GM19351 (cell line): ENCODE measurements around the gene USH1C.

Source experiments
- ATAC-seq: cut with Tn5 transposase; IDR thresholded peaks from one replicate; pipeline ENCODE4 v1.9.1; 2021; ENCODE audit warnings: mild to moderate bottlenecking, moderate library complexity; ENCODE audit not compliant: unreplicated experiment

The USH1C gene

DNA sequence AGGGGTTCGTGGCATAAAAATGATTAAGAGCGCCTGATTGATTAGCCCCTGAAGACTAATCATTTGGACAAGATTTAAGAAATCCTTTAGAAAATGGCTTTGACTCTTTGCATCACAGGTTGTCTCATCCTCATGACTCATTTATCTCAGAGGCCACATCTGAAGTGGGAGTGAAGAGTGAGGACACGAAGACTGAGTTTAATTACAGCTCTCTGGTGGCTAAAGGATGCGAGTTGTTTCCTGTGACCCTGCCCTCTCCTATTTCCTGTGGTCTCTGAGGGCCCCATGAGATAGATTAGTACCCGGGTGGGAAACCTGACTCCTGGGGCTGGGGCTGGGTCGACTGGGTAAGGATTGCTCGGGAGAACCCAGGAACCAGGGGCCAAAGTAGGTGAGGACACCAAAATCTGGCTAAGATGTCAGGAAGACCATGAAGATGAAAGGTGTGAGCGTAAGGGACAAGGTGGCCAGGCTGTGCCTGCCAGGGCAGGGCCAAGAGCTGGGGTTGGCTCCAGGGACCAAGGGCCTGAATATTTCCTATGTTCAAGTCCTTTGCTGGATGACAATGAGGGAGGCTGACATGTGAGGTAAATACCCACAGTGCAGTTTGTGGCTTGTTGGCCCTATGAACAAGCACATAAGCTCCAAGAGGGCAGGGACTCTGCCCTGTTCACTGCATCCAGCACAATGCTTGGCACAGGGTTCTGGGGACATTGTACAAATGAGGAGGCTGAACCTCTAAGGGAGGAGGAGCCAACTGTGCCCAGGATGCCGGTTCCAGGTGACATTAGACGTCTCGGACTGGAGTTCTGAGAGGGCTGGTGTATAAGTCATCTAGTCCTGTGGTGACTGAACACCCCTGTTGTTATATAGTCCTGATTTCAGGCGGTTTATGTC, 6.5 kb upstream of the USH1C start:
- ATAC-seq, result no peak

DNA sequence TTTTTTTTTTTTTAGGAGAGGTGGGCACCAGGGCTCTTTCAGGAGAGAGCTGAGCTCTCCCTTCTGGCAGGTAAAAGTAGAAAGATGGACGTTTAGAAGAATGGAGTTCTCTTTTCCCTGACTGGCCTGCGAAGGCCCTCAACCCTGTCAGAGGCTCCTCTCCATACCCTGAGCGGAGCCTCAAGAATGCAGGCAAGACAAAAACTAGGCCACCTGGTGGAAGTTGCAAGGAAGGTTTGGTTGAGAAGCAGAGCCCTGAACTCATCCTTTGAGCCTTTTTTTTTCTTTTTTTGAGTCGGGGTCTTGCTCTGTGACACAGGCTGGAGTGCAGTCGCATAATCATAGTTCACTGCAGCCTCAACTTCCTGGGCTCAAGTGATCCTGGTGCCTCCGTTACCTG, 4.2 kb upstream of the USH1C start:
- no peak for ATAC-seq

DNA sequence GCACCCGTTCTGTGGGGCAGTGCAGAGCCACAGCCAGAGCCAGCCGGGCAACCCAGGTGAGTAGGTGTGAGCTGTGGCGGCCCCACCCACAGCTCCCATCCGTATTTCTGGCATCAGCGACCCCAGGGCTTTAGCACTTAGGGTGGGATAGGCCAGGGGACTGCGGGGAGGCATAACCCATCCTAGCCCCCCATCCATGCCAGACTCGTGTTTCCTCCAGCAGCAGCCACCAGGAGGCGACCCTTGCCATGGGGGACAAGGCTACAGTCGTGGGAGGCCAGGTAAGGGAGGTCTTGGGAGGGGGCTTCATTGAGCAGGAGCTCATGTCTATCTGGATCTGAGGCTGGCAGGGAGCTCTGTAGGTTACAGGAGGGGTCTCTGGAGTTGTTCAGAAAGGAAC, 3.7 kb upstream of the USH1C start:
- no peak for ATAC-seq

DNA sequence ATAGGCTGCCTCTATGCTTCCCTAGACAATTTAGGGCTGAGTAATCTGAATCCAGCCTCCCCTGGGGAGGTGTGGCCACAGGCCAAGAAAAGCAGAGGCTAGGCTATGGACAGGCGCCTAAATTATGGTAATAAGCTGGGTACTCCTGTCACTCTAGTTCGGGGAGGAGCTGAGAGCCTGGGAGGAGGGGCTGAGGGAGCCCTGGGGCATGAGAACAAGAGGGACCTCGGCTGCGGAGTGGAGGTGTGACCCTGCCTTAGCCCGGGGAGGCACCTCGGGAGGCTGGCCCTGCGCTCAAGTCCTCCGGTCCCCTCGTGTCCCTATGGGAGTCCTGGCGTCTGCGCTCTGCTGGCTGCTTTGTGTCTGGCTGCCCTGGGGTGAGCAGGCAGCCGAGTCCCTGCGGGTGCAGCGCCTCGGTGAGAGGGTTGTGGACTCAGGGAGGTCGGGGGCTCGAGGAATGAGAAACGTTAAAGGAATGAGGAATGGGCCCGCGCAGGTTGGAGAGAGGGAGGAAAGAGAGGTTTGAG, 2.9 kb upstream of the USH1C start, which contains the start of gene OTOG:
Gene OTOG (plus strand): TSS at position 209 of the 527 bp plus-strand sequence. CDS start 114 bp downstream, at position 323.
- ATAC-seq, result no peak

DNA sequence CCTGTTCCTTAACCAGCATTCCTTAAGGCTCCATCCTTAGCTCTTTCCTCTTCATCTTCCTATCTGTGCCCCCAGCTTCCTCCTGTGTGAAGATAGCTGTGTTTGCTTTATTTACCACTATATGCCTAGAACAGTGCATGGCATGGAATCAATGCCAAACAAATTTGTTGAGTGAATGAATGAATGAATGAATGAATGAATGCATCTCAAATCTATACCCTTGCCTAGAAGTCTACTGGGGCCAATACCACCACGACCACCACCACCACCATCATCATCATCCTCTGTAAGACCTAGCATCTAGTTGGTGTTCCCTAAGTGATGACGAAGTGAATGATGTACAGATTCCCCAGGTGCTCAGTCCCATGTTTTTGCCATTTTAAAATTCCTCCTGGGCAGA, 2.0 kb upstream of the USH1C start:
- ATAC-seq, result no peak

DNA sequence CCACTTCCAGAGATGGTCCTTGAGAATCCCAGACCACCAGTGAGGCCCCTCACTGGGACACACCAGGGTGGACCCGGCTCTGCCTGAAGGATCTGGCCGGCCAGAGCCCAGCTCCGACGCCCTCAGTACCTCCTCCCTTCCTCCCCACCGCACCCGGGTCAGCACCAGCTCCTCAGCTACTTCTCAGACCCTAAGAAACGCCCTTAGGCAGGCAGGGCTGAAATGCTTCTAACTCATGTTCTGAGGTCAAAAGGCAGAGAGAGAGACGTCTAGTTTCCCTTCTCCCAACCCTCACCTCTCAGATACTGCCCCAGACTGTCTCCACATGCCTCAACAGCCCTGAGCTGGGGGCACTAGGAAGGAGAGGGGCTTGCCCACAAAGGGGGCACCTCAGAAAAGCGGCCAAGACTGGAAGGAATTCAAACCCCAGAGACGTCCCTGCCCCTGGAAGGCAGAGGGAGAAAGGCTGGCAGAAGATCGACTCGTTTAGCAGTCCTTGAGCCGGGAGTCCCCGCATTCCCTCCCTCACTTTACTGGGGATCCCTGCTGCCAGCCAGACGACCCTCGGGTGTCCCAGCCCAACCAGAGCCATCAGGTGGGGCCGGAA, 539 bp downstream of the USH1C start:
- no peak for ATAC-seq

DNA sequence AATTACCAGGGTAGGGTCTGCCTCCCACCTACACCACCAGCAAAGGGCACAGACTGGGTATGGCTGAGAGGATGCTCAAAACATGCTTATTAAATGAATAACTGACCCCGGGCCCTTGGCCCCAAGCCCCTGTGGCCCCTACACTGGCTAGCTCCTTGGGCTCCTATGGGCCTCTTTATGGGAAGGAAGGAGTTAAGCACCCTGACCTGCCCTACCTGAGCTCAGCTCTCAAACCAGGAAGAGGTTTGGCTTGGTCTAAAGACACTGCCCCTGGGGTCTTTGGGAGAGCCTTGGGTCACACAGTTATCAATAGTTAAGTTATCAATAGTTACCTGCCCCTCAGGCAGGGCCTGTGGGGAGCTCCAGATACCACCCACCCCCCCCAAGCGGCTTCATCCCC, 1.2 kb downstream of the USH1C start:
- no peak for ATAC-seq

DNA sequence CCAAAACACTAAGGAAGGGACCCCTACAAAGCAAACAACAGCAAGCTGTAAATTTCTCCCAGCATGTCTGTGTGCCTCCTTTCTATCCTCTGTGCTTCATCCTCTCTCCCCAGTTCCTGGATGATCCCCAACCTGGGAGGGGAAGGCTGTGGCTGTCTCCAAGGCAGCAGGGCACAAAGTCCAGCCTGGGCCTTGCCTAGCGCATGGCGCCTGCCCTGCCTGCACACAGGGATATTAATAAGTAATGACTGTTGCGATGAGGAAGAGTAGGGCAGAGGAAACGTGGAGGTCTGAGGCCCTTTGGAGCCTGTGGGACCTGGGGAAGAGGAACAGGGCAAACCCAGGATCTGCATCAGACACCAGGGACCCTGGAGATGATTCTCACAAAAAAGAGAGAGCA, 2.0 kb downstream of the USH1C start:
- no peak for ATAC-seq

DNA sequence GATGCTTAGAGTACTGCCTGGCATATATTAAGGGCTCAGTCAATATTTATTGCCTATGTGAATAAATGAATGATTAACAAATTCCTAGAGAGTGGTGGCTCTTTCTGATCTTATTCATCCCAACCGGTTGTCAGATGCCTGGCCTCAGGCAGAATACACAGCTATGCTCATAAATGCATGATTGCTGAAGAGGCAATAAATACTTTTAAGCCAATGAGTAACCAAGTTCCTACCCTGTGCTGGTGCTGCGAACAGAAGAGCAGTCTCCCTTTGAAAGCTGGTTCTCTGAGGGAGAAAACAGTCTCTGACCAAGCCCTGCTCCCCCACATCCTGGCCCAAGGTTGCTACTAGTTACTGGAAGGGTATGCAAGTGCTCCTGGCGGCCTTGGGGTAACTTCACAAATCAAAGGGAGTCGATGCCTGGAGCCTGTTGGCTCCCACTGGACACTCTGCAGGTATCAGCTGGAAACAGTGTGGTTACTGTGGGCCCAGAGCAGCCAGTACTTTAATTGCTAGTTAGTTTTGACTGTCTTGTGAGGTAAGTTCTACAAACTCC, 2.8 kb downstream of the USH1C start:
- ATAC-seq, result no peak

DNA sequence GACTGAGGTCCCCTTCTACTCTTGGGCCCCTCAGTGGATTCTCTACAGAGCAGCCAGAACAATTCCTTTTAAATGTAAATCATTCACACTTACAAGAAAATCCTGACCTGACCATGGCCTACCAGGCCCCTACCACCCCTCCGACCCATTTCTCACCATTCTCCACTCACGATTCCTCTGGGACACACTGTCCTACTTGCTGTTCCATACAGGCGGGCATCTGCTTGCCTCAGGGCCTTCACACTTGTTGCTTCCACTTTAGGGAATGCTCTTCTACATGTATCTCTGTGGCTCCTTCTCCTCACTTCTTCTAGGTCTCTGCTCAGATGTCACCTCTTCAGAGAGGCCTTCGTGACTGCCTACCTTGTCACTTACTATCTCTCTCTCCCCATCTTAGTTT, 3.4 kb downstream of the USH1C start:
- no peak for ATAC-seq

DNA sequence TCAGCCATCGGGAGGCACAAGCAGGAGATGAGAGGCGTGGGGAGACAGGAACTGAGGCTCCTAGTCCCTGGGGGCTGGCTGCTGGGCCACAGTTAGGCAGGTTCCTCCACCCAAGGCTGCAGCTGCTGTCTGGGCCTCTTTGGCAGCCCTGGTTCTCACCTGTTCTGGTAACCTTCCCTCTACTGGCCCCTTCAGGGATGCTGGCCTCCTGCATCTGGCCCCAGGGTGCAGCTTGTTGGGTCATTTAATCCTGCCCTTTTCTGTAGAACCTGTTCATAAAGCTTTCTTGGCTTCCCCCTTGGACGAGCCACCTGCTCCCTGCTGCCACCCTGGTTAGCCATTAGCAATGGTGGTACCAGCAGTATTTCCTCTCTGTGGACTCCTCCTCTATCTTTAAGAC, 5.5 kb downstream of the USH1C start:
- no peak for ATAC-seq

DNA sequence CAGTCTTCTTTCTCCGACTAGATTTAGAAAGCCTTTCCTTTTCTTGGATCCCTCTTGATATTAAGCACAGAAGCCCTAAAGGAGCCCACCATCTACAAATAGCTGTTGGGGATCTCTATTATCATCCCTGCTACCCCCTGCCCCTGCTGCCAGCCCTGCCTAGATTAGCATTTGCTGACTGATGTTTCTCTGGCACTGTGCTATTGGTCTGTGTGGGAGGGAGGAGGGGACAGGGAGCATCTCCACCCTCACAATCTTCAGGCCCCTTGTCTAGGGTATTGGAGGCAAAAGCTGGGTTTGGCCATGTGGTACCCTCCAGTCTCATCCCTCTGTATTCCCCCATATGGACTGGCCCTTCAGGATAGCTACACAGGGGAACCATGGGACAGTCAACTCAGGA, 6.2 kb downstream of the USH1C start:
- ATAC-seq, result no peak

DNA sequence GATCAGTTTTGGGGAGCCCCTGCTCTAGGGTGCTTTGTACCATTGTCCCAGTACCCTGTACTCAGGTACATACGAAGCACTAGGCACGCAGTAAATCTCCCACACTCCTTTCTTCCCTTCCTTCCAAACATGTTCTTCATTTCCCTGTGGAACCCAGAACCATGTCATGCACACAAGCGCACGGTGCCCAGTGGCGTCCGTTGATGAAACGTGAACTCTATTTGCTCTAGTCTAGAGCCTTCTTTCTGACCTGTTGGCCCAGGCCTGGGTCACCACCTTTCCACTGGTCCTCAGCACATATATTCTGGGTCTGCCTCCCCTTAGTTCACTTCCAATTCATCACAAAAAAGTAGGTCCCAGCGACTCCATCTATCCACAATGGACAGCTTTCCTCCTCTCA, 7.0 kb downstream of the USH1C start:
- ATAC-seq, result no peak

DNA sequence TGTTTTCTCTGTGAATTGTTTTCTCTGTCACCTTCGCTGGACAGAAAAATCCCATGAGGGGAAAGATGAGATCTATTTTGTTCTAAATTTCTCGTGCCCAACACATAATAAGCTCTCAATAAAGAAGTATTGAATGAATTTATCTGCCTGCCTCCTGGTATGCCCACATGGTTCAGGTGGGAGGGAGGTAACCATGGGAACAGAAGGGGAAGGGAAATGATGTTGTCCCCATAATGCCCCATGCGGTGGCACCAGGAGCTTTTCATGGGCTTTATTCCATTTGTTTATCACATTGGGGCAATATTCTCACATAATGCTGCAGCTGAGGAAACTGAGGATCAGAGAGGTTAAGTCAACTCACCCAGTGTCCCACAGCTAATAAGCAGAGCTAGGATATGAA, 8.7 kb downstream of the USH1C start:
- no peak for ATAC-seq

DNA sequence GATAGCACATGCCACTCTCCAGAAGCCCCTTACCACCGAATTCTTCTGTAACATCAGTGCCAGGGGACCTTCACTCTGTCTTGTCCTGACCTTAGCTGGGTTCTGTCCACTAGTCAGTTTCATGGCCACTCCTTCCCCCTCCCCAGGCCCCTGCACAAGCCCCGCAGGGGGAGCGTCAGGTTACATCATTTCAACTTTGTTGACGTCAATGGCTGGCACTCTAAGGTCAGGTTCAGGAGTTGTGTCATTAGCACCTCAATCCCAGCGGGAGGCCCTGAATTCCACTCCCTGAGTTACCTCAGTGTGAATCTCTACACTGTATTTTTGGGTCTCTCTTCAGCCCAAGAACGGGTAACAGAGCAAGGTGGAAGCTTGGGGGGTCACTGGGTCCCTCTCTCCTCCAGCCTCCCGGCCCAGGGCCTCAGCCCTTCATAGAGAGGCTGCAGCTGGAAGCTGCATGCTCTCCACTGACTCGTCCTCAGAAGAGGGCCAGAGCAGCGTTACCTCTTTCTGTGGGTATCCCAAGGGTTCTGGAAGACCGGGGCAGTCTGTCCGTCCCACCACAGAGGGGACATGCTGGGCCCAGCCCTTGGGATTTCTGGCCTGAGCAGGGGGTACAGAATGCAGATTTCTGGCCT, 10.3 kb downstream of the USH1C start:
- no peak for ATAC-seq

DNA sequence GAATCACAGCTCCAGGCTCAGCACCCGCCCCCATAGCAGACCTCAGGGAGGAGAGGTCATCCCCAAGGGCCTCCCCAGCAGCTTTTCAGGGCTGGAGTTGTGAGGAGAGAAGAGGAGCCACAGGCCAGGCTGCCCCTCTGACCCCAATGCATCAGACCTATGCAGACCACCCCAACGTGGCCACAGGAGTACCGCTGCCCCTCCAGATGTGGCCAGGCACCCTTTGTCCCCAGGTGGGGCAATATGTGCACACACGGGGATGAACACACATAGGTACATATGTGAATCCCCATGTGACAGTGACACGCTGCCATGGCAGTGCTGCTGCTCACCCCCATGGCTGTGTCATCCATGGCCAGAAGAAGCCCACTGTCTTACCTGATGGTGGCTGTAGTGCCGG, 10.9 kb downstream of the USH1C start:
- ATAC-seq, result no peak

DNA sequence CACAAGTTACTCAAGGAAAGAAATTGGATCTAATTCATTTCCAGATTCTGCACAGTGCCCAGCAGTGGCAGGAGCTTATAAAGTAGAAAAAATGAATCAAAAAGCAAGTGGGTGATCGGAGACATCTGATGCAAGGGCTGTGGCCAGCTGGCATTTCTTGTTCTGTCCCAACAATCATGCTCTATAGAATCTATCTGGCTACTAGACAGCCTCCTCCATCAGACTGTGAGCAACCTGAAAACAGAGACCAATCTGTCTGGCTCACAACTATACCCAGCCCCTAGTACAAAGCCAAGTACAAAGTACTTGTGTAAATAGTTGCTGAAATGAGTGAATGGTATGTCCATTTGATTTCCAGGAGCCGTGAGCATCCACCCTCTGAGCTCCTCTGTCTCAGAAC, 11.4 kb downstream of the USH1C start:
- ATAC-seq, result no peak

DNA sequence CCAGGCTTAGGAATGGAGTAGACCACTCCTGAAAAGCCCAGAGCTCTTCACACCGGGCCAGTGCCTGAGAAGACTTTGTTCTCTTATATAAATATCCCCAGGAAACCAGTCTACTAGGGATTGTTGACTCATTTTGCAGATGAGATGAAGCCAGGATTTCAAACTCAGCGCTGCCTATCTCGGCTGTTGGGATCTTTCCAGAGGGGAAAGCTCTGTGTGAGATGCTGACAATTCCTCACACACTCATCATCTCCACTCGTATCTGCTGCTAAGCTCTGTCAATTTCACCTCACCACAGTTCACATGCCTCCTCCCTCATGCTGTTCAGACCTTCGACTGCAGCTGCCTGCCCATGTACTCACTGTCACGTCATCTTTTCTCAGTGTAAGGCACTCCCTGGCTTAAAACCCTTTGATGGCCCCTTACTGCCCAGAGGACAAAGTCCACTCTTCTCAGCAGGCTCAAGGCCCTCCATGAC, 12.5 kb downstream of the USH1C start:
- no peak for ATAC-seq

DNA sequence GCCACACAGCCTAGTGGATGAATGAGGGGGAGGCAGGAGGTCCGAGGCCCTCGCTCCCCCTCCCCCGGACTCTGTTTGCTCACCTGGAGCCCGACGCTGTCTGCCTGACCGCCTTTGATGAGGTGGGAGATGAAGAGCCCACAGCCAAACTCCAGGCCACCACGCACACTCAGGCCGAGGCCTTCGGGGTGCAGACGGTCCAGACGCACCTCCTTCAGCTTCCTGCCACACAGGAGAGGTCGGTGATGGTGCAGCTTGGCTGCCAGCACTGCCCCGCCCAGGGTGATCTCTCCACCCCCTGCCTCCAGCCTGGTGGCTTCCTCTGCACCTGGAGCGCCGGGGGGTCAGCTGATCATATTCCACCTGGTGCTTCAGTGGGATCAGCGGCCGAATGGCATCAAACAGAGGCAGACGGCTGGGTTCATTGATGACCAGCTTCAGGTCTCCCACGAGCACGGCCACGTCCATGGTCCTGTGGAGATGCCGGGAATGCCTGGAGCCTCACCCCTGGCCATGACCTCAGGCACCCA, 13.1 kb downstream of the USH1C start:
- no peak for ATAC-seq

DNA sequence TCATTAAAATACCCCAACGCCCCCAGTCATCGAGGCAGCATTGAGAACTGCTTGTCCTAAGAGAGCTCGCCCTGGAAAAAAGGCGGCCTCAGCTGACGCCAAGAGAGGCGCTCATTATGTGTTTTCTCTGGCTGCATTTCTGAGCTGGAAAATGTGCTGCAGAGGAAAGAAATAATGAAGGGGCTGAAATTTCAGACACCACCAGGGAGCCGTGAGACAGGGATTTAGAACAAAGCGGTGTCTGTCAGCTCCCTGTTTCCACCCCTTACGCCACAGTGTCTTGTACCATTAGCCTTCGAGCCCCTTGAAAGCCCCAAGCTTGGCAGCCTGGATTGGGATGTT, 14.4 kb downstream of the USH1C start:
- no peak for ATAC-seq
